Fibroblast of skin of abdomen (primary cell): ENCODE results near the gene MRPL24.
A peak's percentile ranks its signal among the peaks of the same experiment; 100 is the strongest.
"Not testable (repeated sequence)": the region's sequence is repeated elsewhere in the genome, so short reads cannot be mapped to it uniquely, and the experiment has no call there.

Experiments used
- DNase-seq: peaks from one replicate; pipeline ENCODE4 v3.0.0-alpha.2; 2013

The MRPL24 gene

DNA sequence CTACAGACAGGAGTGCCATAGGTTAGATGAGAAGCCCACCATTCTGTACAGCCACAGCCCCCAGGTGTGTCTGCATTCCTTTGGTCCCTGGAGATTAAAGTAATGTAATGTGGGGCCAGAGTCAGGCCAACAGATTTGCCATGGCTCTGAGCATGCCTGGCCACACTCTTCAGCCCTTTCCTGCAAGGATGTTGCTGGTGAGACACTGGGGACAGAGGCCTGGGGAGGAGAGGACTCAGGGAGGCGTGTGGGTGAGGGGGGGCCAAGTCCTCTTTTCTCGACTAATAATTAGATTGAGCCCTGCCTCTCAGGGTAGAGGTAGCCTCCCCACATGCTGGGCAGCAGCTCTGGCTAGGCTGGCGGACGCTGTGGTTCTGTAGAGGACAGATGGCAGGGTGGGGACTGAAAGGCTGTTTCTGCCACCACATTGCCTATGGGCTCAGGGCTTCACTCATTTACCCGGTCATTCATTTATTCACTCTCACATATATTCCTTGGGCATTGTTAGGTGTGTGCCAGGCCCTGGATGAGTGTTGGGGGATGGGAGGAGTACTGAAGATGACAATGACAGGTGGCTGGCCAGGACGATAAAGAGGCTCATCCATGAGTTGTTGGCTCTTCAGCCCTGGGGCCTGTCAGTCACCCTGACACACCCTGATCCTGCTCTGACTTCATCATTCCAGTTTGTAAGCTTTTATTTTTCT lies 19.4 kb upstream of the MRPL24 start:
- no peak for DNase-seq

DNA sequence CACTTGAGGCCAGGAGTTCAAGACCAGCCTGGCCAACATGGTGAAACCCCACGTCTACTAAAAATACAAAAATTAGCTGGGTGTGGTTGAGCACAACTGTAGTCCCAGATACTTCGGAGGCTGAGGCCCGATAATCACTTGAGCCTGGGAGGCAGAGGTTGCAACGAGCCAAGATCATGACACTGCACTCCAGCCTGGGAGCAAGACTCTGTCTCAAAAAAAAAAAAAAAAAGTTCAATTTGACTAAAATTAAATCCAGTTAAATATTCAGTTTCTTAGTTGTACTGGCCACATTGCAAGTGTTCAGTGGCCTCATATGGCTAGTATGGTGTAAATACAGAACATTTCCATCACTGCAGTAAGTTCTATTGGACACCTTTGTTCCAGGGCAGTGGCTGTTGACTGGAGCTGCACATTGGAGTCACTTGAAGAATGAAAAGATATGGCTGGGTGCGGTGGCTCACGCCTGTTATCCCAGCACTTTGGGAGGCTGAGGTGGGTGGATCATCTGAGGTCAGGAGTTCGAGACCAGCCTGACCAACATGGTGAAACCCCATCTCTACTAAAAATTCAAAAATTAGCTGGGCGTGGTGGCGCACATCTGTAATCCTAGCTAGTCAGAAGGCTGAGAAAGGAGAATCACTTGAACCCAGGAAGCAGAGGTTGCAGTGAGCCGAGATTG lies 16.8 kb upstream of the MRPL24 start:
- not testable (repeated sequence) for DNase-seq

DNA sequence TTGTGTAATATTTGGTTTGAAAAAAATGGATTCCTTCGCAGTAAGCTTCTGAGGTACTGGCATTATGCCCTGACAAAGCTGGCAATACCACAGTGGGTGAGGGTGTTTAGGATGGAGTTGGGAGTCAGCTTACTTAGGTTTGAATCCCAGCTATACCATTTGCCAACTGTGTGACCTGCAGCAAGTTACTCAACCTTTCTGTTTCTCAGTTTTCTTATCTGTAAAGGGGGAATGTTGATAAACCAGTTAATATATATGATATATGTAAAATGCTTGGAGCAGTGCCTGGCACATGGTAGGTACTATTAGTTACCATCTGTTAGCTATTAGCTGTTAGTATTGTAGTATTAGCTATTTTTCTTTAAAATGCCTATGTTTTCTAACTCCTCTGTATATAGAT lies 15.5 kb upstream of the MRPL24 start:
- DNase-seq, result no peak

DNA sequence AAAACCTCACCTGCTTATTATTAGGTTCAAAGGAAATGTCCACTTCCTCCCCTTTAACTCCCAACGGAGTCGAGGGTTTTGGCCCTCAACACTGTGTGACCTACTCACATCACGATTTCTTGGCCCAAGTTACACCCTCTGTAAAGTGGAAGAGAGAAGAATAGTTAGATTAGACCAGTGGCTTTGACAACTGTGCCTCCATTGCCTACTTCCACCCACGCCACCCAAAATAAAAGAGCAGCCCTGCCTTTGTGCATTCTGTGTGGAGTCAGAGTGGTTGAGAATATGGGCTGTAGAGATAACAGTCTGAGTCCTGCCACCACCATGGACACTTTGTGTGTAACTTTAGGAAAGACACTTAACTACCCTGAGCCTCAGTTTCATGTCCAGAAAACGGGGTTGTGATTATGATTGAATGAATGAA lies 14.7 kb upstream of the MRPL24 start:
- DNase-seq, result no peak

DNA sequence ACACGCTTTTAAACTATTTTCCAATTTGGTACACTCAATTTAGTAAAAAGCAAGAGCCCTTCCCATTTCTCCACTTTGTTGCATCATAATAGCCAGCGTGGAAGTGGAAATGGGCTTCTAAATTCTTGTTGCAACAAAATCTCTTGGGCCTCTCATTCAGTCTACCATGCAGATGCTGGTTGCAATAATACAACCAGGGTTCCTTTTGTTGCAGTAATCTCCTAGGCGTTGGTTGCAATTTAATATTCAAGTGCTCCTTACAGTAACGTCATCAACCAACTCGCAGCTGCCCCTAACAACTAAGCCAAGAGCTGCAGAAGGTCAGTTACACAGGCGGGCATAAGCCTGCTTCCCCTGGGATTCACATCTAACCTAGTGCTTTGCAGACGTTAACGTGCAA lies 13.3 kb upstream of the MRPL24 start:
- DNase-seq, result no peak

DNA sequence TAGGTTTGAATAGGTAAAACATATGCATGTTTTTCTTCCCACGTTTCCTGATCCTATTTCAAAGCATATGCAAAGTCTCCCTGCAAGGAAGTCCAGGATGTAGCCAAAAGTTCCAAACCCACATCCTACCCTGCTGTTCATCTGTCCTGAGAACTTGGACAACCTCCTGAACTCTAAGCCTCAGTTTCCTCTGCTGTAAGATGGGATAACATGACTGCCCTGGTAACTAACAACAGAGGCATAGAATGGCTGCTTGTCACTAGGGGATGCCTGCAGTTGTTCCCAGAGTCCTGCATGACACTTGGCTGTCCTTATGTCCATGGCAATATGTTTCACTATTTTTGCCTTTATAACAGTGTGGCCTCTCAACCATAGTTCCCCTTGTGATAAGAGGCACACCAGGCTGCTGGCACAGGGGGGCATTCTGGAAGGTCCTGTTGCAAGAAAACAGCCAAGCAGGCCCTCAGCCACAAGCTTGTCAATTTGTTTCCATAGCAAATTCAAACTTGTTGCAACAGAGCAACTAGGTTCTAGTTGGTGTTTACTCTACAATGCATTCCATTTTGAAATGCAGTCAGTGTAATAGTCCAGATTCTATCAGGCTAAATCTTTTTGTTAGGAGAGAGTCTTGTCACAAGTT lies 12.1 kb upstream of the MRPL24 start:
- DNase-seq, result no peak

DNA sequence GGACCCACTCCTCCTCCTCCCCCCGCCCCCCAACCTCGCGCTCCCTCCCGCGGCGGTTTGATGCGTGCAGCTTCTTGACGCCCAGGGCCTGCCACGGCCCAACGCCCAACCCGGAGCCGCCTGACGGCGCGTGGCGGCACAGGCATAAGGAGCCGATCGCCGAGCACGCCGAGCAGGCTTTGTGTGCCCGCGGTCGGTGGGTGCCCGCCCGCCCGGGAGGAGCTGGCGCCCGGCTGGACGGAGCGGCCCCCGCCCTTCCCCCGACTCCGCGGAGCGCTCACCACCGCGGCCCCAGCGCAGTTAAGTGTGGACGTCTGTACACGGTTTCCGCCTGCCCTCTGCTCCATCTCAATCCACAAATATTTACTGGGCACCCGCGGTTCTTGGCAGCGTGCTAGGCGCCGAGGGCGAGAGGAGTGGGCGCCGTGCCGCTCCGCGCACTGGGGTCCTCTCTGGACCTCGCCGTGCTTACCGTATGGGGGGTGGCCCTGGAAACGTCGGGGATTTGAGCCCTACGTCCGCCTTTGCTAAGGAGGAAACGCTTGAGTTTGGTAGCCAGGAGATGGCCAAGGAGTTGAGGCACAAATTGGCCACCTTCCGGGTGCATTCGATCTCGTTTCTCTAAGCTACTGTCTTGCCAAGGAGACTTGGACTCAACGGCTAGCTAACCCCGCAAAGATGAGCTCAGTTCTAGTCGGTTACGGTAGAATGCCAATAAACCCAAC lies 11.0 kb upstream of the MRPL24 start:
- DNase-seq, result peak; percentile 98

DNA sequence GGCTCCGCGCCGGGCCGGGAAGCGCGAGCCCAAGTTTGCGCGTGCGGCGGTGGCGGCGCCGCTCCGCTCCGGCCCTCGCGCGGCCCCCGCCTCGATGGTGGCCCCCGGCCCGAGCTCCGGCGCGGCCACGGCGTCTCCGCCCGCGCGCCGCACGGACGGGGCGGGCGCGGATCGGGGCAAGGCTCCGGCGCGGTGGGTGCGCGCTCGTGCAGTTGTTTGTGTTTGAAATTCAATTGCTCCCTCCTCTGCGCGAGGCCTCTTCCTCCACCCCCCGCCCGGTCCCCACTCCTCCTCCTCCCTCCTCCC lies 10.5 kb upstream of the MRPL24 start, which contains the start of gene HDGF:
HDGF (minus strand) TSS at position 225 of the 306 bp plus-strand sequence. CDS start 246 bp downstream, outside the sequence.
- no peak for DNase-seq

DNA sequence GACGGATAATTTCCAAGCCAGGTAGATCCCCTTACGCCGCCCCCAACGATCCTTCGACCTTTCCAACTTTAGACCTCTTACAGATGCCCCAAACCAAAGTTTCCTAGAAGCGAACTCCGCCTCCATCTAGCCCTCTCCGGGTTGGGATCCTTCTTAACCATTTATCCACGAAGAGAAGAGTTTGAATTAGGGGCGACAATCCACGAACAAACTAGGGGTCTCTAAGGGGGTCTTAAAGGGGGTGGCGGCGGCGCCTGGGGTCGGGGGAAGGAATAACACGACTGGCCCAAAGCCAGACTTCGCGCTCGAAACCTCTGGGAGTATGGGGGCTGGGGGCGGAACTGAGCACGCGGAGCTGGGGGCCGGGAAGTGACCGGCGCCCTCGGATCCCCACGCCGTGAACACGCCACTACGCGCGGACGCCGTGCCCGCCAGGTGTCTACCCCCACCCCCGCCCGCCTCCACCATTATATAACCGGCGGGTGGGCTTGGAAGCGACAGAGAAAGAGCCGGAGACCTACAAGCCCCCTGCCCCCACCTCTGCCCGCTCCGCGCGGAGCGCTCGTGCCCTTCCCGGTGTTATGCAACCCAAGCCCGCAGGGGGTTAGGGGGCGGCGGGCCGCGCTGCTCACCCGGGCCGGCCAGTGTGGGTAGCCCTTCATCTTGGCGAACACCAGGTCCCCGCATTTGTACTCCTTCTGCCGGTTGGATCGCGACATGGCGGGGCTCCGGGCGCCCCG lies 10.0 kb upstream of the MRPL24 start:
- no peak for DNase-seq

- DNase-seq, result no peak
These were observed 9.3 kb upstream of the MRPL24 start for GRCh38 chr1:156750191-156750672.

DNA sequence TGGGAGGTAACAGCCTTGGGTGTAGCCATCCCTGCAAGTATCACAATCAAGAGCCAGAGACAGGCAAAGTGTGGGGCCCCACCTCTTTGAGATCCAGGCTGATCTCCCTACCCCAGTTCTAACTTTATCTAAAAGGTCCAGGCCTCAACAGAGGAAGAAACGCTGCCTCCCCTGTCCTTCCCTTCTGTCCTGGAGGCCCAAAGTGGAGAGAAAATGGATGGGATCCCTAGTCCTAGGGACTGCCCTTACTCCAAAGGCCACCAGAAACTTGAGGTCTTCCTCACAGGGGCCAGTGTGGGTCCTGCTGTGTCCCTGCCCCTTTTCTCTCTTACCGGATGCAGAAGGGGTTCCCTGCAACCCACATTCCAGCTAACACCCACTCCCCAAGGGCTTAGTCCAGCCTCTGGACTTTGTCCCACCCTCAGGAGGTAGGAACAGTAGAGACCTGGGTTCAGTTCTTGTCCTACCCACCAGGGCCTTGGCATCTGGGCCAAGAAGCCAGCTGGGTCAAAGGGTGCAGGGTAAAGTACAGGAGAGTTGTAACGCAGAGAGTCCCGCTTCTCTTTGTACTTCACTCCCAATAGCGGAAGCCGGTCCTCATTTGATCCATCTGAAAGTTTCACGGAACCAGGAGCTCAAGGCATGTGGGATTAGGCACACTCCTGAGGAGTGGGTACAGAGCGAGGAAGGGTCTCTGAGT lies 8.7 kb upstream of the MRPL24 start:
- DNase-seq, result no peak

- DNase-seq, result peak; percentile 66
These were observed 8.0 kb upstream of the MRPL24 start for GRCh38 chr1:156748670-156749418.

- DNase-seq, result no peak
These were observed 7.1 kb upstream of the MRPL24 start for GRCh38 chr1:156747742-156748669.

- peak; percentile 95 for DNase-seq
These were observed 6.1 kb upstream of the MRPL24 start for GRCh38 chr1:156746728-156747631.

- no peak for DNase-seq
These were observed 5.5 kb upstream of the MRPL24 start for GRCh38 chr1:156746406-156746727.

DNA sequence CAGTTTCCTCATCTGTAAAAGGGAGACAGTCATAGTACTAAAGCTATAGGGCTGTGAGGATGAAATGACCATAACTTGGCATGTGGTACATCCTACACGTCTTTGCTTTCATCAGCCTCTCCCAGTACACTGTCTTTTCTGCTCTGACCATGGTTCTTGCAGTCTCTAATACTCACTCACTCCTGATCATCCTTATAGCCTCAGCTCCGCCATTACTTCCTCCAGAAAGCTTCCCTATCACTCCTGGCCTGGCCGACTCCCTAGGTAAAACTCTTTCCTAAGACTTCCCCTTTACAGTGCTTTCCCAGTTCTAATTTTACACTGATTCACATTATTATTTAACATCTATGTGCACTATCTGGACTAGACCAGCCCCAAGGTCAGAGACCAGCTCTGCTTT lies 5.0 kb upstream of the MRPL24 start:
- no peak for DNase-seq

DNA sequence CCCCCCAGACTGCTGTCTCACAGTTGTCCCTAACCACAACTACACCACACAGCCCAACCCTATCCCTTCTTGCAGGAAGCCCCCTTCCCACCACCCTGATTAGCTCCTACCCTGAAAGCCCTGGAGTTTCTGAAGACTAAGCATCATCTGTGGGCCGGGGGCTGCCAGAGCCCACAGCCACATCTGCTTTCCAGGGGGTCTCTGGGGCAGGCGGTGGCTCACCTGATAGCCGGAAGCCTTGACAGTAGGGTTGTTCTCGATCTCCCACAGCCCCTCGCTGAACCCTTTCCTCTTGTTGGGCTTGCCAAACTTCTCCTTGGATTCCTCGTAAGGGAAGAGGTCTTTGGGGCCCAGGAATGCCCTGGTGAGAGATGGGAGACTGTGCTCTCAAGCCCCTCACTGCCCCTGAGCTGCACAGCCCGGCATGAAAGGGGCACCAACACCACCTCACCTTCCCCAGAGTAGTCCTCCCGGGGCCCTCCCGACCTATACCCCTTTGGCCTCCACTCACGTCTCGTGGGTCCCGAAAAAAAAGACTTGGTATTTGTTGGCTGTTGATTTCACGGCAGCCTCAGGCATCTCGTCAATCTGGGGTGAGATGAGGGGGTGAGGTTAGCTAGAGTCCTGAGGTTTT lies 4.0 kb upstream of the MRPL24 start:
- no peak for DNase-seq

- DNase-seq, result no peak
These were observed 3.5 kb upstream of the MRPL24 start for GRCh38 chr1:156744344-156744743.
